Right lobe of liver (tissue), 4 donors: ENCODE data around the gene SLC28A3.

ENCODE experiments used
- POLR2A ChIP-seq: fragments of 450-650 bp; IDR thresholded peaks from one replicate; pipeline ENCODE4 v1.6.1; 2017; ENCODE audit warnings: antibody characterized with exemption, mild to moderate bottlenecking
- TF ChIP-seq, protein P1 (sequence below), 4 donors: fragments of 200-600 bp in 3 of 4; fragments of 450-650 bp in 1 of 4; IDR thresholded peaks; one replicate each; pipeline versions ENCODE4 v1.5.1 to v1.8.0; 2016 to 2022; ENCODE audit warnings: antibody characterized with exemption in 4 of 4, mild to moderate bottlenecking in 2 of 4
- donor health status: DM: no; HTN: no; CAD: no.
- donor health status: DM: no; HTN: no; CAD: no.
- donor health status: DM: no; HTN: yes; CAD: no.

DNA sequence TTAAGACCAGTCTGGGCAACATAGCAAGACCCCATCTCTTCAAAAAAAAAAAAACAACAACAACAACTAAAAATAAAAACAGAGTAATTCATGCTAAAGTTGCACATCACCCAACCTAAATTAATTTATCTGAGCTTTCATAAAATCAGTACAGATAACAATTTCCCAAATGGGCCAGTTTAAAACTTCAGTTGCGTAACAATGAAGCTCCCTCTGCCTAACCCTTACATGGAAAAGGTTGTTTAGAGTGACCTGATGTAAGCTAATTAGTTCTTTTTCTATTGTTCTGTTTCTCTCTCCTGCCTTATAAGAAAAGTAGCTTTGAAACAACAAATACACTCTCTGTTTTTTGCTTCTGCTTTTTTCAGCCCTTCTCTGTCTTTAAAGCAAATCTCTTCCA, 46.2 kb upstream of the SLC28A3 start:
- TF ChIP-seq, protein P1, sequence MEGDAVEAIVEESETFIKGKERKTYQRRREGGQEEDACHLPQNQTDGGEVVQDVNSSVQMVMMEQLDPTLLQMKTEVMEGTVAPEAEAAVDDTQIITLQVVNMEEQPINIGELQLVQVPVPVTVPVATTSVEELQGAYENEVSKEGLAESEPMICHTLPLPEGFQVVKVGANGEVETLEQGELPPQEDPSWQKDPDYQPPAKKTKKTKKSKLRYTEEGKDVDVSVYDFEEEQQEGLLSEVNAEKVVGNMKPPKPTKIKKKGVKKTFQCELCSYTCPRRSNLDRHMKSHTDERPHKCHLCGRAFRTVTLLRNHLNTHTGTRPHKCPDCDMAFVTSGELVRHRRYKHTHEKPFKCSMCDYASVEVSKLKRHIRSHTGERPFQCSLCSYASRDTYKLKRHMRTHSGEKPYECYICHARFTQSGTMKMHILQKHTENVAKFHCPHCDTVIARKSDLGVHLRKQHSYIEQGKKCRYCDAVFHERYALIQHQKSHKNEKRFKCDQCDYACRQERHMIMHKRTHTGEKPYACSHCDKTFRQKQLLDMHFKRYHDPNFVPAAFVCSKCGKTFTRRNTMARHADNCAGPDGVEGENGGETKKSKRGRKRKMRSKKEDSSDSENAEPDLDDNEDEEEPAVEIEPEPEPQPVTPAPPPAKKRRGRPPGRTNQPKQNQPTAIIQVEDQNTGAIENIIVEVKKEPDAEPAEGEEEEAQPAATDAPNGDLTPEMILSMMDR (IDR thresholded peaks at IDR 0.05): no peak
- no peak for TF ChIP-seq POLR2A
